B cell (primary cell): ENCODE results near the gene RPS23. TPM values are rescaled to one million over a fixed set of nuclear protein-coding genes. Genes with fewer than 3 reads are reported as not detected.

ENCODE experiments used
- ATAC-seq: fragments of 200-7000 bp; cut with Tn5 transposase; one replicate; pipeline ENCODE4 v1.10.0; 2021; ENCODE audit warnings: low read depth, mild to moderate bottlenecking, moderate number of reproducible peaks, moderate library complexity
- CTCF ChIA-PET: fragments of 350-600 bp; sonication (Branson Sonifier 250); formaldehyde crosslinking; loops from one replicate; lab custom pipeline; 2021; ENCODE audit warnings: antibody characterized with exemption, inconsistent platforms; lab: Charles Lee
- POLR2A ChIA-PET: fragments of 350-600 bp; sonication (Branson Sonifier 250); formaldehyde crosslinking; loops from one replicate; lab custom pipeline; 2021; ENCODE audit warnings: antibody characterized with exemption; lab: Charles Lee
- DNase-seq: peaks from one replicate; pipeline ENCODE4 v3.0.0; 2013
- H2AFZ ChIP-seq: 2 replicates; pipeline ENCODE4 v1.6.1; 2012; ENCODE audit warnings: mild to moderate bottlenecking, low read depth, low read length; ENCODE audit not compliant: insufficient read depth, poor library complexity, severe bottlenecking
- H3K27ac ChIP-seq, 2 donors: 1 replicate in 1 of 2; 2 replicates in 1 of 2; pipeline ENCODE4 v1.5.1; 2012 to 2013; ENCODE audit warnings: low read length in 2 of 2, mild to moderate bottlenecking in 2 of 2, moderate library complexity in 1 of 2
- H3K27me3 ChIP-seq, 4 experiments: fragments of 200-600 bp in 1 of 4; sonication (generic) in 1 of 4; replicated peaks in 1 of 4; 1 replicate in 2 of 4; 2 replicates in 2 of 4; pipeline versions ENCODE4 v1.6.1 to v1.7.0; 2013 to 2016; ENCODE audit warnings: low read length in 3 of 4, mild to moderate bottlenecking in 2 of 4, mixed read lengths in 1 of 4, moderate library complexity in 1 of 4; ENCODE audit not compliant: insufficient read depth in 4 of 4, control insufficient read depth in 3 of 4; ENCODE audit errors: control extremely low read depth in 1 of 4
- H3K36me3 ChIP-seq, 2 experiments: replicated peaks in 1 of 2; 1 replicate in 1 of 2; 2 replicates in 1 of 2; pipeline versions ENCODE4 v1.6.1 to v1.7.1; 2013; ENCODE audit warnings: low read length in 1 of 2; ENCODE audit not compliant: insufficient read depth in 2 of 2, control insufficient read depth in 1 of 2; ENCODE audit errors: control extremely low read depth in 1 of 2, extremely low read depth in 1 of 2
- H3K4me1 ChIP-seq, 2 donors: fragments of 200-600 bp in 1 of 2; sonication (generic) in 1 of 2; 1 replicate in 1 of 2; 2 replicates in 1 of 2; pipeline versions ENCODE4 v1.5.1 to v1.6.1; 2013 to 2017; ENCODE audit warnings: low read length in 2 of 2; ENCODE audit not compliant: control insufficient read depth in 2 of 2, insufficient read depth in 2 of 2
- H3K4me2 ChIP-seq: replicated peaks from 2 replicates; pipeline ENCODE3; 2012; ENCODE audit warnings: mild to moderate bottlenecking, low read depth, low read length; ENCODE audit not compliant: poor library complexity, severe bottlenecking
- H3K4me3 ChIP-seq, 5 experiments: fragments of 200-600 bp in 1 of 5; sonication (generic) in 1 of 5; 1 replicate in 3 of 5; 2 replicates in 2 of 5; pipeline versions ENCODE4 v1.5.1 to v1.7.0; 2011 to 2016; ENCODE audit warnings: low read length in 4 of 5, mild to moderate bottlenecking in 4 of 5, low read depth in 2 of 5, control low read depth in 1 of 5, moderate library complexity in 1 of 5; ENCODE audit not compliant: insufficient read depth in 1 of 5; ENCODE audit errors: control extremely low read depth in 1 of 5, extremely low read depth in 1 of 5
- H3K79me2 ChIP-seq: fragments of 200-600 bp; sonication (generic); one replicate; pipeline ENCODE4 v1.6.0; 2016; ENCODE audit warnings: low read length; ENCODE audit not compliant: control insufficient read depth, insufficient read depth
- H3K9ac ChIP-seq: fragments of 200-600 bp; sonication (generic); 2 replicates; pipeline ENCODE4 v1.6.1; 2017; ENCODE audit warnings: mild to moderate bottlenecking, low read length, moderate library complexity
- H3K9me3 ChIP-seq, 3 donors: one replicate each; pipeline versions ENCODE4 v1.6.1 to v1.7.1; 2013; ENCODE audit warnings: low read length in 2 of 3; ENCODE audit not compliant: control insufficient read depth in 2 of 3, insufficient read depth in 1 of 3; ENCODE audit errors: control extremely low read depth in 1 of 3
- H4K20me1 ChIP-seq: 2 replicates; pipeline ENCODE4 v1.6.0; 2012; ENCODE audit warnings: mild to moderate bottlenecking, low read length; ENCODE audit not compliant: insufficient read depth, control insufficient read depth, poor library complexity, severe bottlenecking
- H3K27ac Mint-ChIP-seq: one replicate; pipeline ENCODE4 v1.8.0; 2021; ENCODE audit warnings: mixed read lengths
- H3K27me3 Mint-ChIP-seq: one replicate; pipeline ENCODE4 v1.8.0; 2021; ENCODE audit warnings: mixed read lengths
- H3K4me1 Mint-ChIP-seq: one replicate; pipeline ENCODE4 v1.8.0; 2021; ENCODE audit warnings: mixed read lengths
- H3K4me3 Mint-ChIP-seq: one replicate; pipeline ENCODE4 v1.8.0; 2021; ENCODE audit warnings: mixed read lengths
- H3K9me3 Mint-ChIP-seq: one replicate; pipeline ENCODE4 v1.8.0; 2022; ENCODE audit warnings: mixed read lengths; ENCODE audit not compliant: insufficient read depth
- CTCF ChIP-seq: fragments of 200-600 bp; IDR thresholded peaks from one replicate; pipeline ENCODE4 v1.8.0; 2022; ENCODE audit warnings: antibody characterized with exemption, mild to moderate bottlenecking
- EZH2 ChIP-seq: IDR thresholded peaks from 2 replicates; pipeline ENCODE4 v1.6.1; 2012; ENCODE audit warnings: borderline replicate concordance, low read depth, mild to moderate bottlenecking, moderate library complexity, low read length; ENCODE audit not compliant: insufficient read depth, poor library complexity, severe bottlenecking
- WGBS: methylation state at CpG from one replicate; pipeline ENCODE4 v1.1.5; 2013; ENCODE audit warnings: missing lambda C conversion rate; ENCODE audit not compliant: insufficient coverage; 5-methylcytosine and 5-hydroxymethylcytosine counted together
- intact Hi-C: fragments of 100-400 bp; cut with micrococcal nuclease; formaldehyde crosslinking; loops from one replicate; pipeline ENCODE4 v1.10.0; 2022
- polyA plus RNA-seq: library from polyadenylated mRNA; depleted of rRNA; stranded (reverse); fragments of >200 nt; gene quantifications from 2 replicates; pipeline ENCODE4 v1.2.3, GENCODE V29; 2012
- total RNA-seq, 2 donors: library from RNA; stranded (reverse); fragments of 120-200 nt in 1 of 2; gene quantifications; 1 replicate in 1 of 2; 2 replicates in 1 of 2; pipeline versions ENCODE4 v1.2.3 to v1.2.4, GENCODE V29; 2013 to 2022

Gene RPS23
- total and polyA plus RNA-seq, 2 donors (not counting 1 experiment from before 2014, with no cell fraction given), result 3,420 to 9,595 TPM

DNA sequence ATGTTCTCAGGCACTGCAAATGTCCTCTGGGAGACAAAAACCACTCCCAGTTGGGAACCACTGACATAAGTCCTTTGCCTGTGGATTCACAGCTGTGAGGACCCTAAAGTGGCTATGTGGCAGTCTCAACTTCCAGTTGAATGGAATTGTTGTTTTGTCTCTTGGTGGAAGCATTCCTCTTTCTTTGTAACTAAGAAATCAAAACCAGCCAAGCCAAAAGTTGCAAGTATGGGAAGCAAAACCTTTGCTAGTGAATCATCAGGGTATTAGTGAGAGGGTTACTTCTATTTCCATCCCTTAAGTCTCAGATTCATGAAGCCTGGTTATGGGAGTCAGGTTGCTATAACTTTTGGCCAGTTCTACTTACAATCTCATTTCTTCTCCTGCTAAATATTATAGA lies 49.8 kb upstream of the RPS23 start:
- H3K4me1 ChIP-seq, result no peaks in the 10 kb centered on the region
- no peak overlapping the region for H3K9ac ChIP-seq
- TF ChIP-seq EZH2 (no peak), CTCF (no peak)
- no peak overlapping the region for H3K4me2 ChIP-seq
- no peak overlapping the region for H2AFZ ChIP-seq
- no peaks in the 10 kb centered on the region for H3K36me3 ChIP-seq
- H3K9me3 ChIP-seq, result no peaks in the 10 kb centered on the region
- intact Hi-C loops, result no loop called here
- H3K27me3 ChIP-seq, result no peaks in the 10 kb centered on the region
- Mint-ChIP-seq H3K4me1 (no peaks in the 10 kb centered on the region), H3K9me3 (no peaks in the 10 kb centered on the region), H3K4me3 (no peak overlapping the region), H3K27me3 (peaks cover 7% of the 10 kb centered on the region), H3K27ac (no peak overlapping the region)
- H3K79me2 ChIP-seq, result no peaks in the 10 kb centered on the region
- CTCF ChIA-PET, result no interaction called here
- H4K20me1 ChIP-seq, result no peaks in the 10 kb centered on the region
- H3K4me3 ChIP-seq, result no peak overlapping the region
- POLR2A ChIA-PET, result no interaction called here
- no peak for ATAC-seq
- no peak overlapping the region for H3K27ac ChIP-seq
- DNase-seq, result no peak

- no peaks in the 10 kb centered on the region for H3K9me3 Mint-ChIP-seq
- POLR2A ChIA-PET, result no interaction called here
- CTCF ChIA-PET, result interaction anchor here (0.7 kb wide), 1 partner anchor 23 kb away, joined by 4 read pairs; no protein-coding TSS in a partner anchor
- Histone ChIP-seq H4K20me1 (no peaks in the 10 kb centered on the region), H3K36me3 (no peaks in the 10 kb centered on the region), H3K79me2 (no peaks in the 10 kb centered on the region), H3K4me2 (no peak overlapping the region), H3K9ac (no peak overlapping the region), H3K27me3 (no peaks in the 10 kb centered on the region), H3K9me3 (no peaks in the 10 kb centered on the region), H2AFZ (no peak overlapping the region), H3K4me1 (no peaks in the 10 kb centered on the region), H3K27ac (no peak overlapping the region), H3K4me3 (no peak overlapping the region)
- WGBS, result no CpG with 5 or more reads among the region's 1 CpG
- peaks cover 10% of the 10 kb centered on the region for H3K27me3 Mint-ChIP-seq
- TF ChIP-seq EZH2 (no peak), CTCF (no peak)
- intact Hi-C loops, result no loop called here
- ATAC-seq (no peak), DNase-seq (no peak)
- no peak overlapping the region for H3K4me3 Mint-ChIP-seq
- no peaks in the 10 kb centered on the region for H3K4me1 Mint-ChIP-seq
- H3K27ac Mint-ChIP-seq, result no peak overlapping the region
Observed at GRCh38 chr5:82325996-82326395, 47.8 kb upstream of the RPS23 start.
